Fibroblast of lung (primary cell): ENCODE measurements around the gene CCNI. TPM values are rescaled to one million over a fixed set of nuclear protein-coding genes. Genes with fewer than 3 reads are reported as not detected.
"Not testable (repeated sequence)": the region's sequence is repeated elsewhere in the genome, so short reads cannot be mapped to it uniquely, and the experiment has no call there.

ENCODE experiments used
- DNase-seq, 2 donors: peaks; one replicate each; pipeline versions ENCODE4 v3.0.0 to v3.0.0-alpha.2; 2010; ENCODE audit warnings: low read depth in 2 of 2
- H2AFZ ChIP-seq: 2 replicates; pipeline ENCODE4 v1.5.1; 2012; ENCODE audit warnings: low read length, control low read depth, inconsistent platforms
- H3K27ac ChIP-seq: 2 replicates; pipeline ENCODE4 v1.5.1; 2011; ENCODE audit warnings: low read length, control low read depth; ENCODE audit not compliant: insufficient read depth
- H3K27me3 ChIP-seq: 2 replicates; pipeline ENCODE4 v1.5.1; 2011; ENCODE audit warnings: mild to moderate bottlenecking, low read length; ENCODE audit not compliant: control insufficient read depth, insufficient read depth
- H3K36me3 ChIP-seq: 2 replicates; pipeline ENCODE4 v1.5.1; 2011; ENCODE audit warnings: low read length; ENCODE audit not compliant: control insufficient read depth, insufficient read depth
- H3K4me1 ChIP-seq: 2 replicates; pipeline ENCODE4 v1.5.1; 2011; ENCODE audit warnings: low read length; ENCODE audit not compliant: control insufficient read depth, insufficient read depth; ENCODE audit errors: extremely low read depth
- H3K4me2 ChIP-seq: 2 replicates; pipeline ENCODE4 v1.5.1; 2011; ENCODE audit warnings: low read length, control low read depth; ENCODE audit not compliant: insufficient read depth; ENCODE audit errors: extremely low read depth
- H3K4me3 ChIP-seq, 4 experiments: fragments of 200-600 bp in 1 of 4; sonication (generic) in 1 of 4; replicated peaks in 1 of 4; 2 replicates each; pipeline ENCODE4 v1.5.1; 2011 to 2016; ENCODE audit warnings: low read length in 4 of 4, low read depth in 3 of 4, mild to moderate bottlenecking in 3 of 4, control low read depth in 2 of 4, inconsistent platforms in 1 of 4, mixed read lengths in 1 of 4; ENCODE audit not compliant: insufficient read depth in 1 of 4; ENCODE audit errors: control extremely low read depth in 1 of 4
- H3K79me2 ChIP-seq: 2 replicates; pipeline ENCODE4 v1.5.1; 2012; ENCODE audit warnings: mild to moderate bottlenecking, low read length, inconsistent platforms; ENCODE audit not compliant: control insufficient read depth, insufficient read depth
- H3K9ac ChIP-seq: 2 replicates; pipeline ENCODE4 v1.5.1; 2011; ENCODE audit warnings: mild to moderate bottlenecking, low read length, control low read depth; ENCODE audit not compliant: insufficient read depth
- H3K9me3 ChIP-seq: 2 replicates; pipeline ENCODE4 v1.5.1; 2012; ENCODE audit warnings: low read depth, low read length; ENCODE audit not compliant: control insufficient read depth, insufficient read depth
- H4K20me1 ChIP-seq: 2 replicates; pipeline ENCODE4 v1.5.1; 2011; ENCODE audit warnings: low read length; ENCODE audit not compliant: control insufficient read depth, insufficient read depth; ENCODE audit errors: extremely low read depth
- CTCF ChIP-seq, 2 donors: IDR thresholded peaks in 1 of 2; conservative IDR thresholded peaks in 1 of 2; 1 replicate in 1 of 2; 2 replicates in 1 of 2; pipeline ENCODE4 v1.5.1; 2011 to 2012; ENCODE audit warnings: low read length in 2 of 2, control low read depth in 1 of 2, inconsistent platforms in 1 of 2, low read depth in 1 of 2, mild to moderate bottlenecking in 1 of 2
- EZH2 ChIP-seq: IDR thresholded peaks from 2 replicates; pipeline ENCODE4 v1.5.1; 2012; ENCODE audit warnings: low read length, control low read depth, mild to moderate bottlenecking; ENCODE audit errors: missing control alignments
- polyA plus RNA-seq, 2 donors: library from polyadenylated mRNA; depleted of rRNA in 1 of 2; stranded (reverse) in 1 of 2; unstranded in 1 of 2; fragments of >200 nt; gene quantifications; 2 replicates each; pipeline ENCODE4 v1.2.1, GENCODE V29; 2011 to 2012; ENCODE audit warnings: missing spikeins in 1 of 2
- total RNA-seq: library from RNA; depleted of rRNA; stranded (reverse); fragments of >200 nt; gene quantifications from 2 replicates; pipeline ENCODE4 v1.2.1, GENCODE V29; 2014

The CCNI gene
- total and polyA plus RNA-seq, 2 donors (not counting 1 experiment from before 2014, with no cell fraction given), result 151 to 216 TPM

GRCh38 chr4:77073106-77073809 lies 2.5 kb downstream of the CCNI start:
- Histone ChIP-seq H3K27me3 (no peaks in the 10 kb centered on the region), H3K27ac (no peak overlapping the region), H3K79me2 (peaks cover 68% of the 10 kb centered on the region), H3K36me3 (no peaks in the 10 kb centered on the region), H3K4me3 (peak overlapping the region; percentile 71 to 94 (median 88)), H3K4me1 (peaks cover 6% of the 10 kb centered on the region), H3K4me2 (peak overlapping the region; percentile 94), H3K9me3 (no peaks in the 10 kb centered on the region), H4K20me1 (peaks cover 13% of the 10 kb centered on the region), H2AFZ (no peak overlapping the region), H3K9ac (no peak overlapping the region)
- DNase-seq, result peak; percentile 35 to 61
- TF ChIP-seq EZH2, result no peak
- no peak for TF ChIP-seq CTCF (conservative IDR thresholded peaks at IDR 0.05 in 1 of 2, IDR thresholded peaks at IDR 0.05 in 1 of 2; ENCODE audit: low read depth in 1 of 2, low read length in 2 of 2)

DNA sequence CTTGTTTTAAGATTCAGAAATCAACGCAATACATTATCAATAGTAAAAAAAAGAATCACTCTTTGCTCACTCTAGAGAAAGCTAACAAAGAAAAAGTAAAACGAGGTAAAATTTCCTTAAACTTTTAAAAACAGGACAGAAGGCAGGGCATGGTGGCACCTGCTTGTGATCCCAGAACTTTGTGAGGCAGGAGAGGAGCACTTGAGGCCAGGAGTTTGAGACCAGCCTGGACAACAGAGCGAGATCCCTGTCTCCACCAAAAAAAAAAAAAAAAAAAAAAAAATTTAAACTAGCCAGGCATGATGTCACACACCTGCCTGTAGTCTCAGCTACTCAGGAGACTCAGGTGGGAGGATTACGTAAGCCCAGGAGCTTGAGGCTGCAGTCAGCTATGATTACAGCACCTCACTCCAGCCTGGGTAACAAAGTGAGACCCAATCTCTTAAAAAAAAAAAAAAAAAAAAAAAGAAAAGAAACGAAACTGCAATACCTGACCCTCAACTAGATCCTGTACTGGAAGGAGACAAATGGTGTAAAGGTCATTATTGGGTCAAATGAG lies 3.5 kb downstream of the CCNI start:
- Histone ChIP-seq H3K4me2 (peak overlapping the region; percentile 94), H3K9me3 (no peaks in the 10 kb centered on the region), H4K20me1 (peaks cover 13% of the 10 kb centered on the region), H3K27ac (no peak overlapping the region), H3K9ac (no peak overlapping the region), H2AFZ (no peak overlapping the region), H3K4me3 (peak overlapping the region; percentile 71 to 94 (median 88)), H3K79me2 (peaks cover 78% of the 10 kb centered on the region), H3K4me1 (peaks cover 6% of the 10 kb centered on the region), H3K36me3 (peaks cover 1% of the 10 kb centered on the region), H3K27me3 (no peaks in the 10 kb centered on the region)
- TF ChIP-seq EZH2, result no peak
- TF ChIP-seq CTCF (conservative IDR thresholded peaks at IDR 0.05 in 1 of 2, IDR thresholded peaks at IDR 0.05 in 1 of 2; ENCODE audit: low read depth in 1 of 2, low read length in 2 of 2), result no peak
- DNase-seq, result no peak

DNA sequence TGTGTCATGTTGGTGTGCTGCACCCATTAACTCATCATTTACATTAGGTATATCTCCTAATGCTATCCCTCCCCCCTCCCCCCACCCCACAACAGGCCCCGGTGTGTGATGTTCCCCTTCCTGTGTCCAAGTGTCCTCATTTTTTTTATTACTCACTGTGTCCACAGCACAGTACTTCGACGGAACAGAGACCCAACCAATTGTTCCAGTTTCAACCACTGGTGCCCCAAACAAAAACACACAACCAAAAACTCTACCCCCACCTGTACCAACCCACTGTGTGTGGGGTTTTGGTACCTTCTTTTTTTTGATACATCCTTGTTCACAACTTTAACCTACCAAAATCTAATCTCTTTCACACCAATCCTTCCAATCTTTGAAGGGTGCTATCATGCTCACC lies 6.3 kb downstream of the CCNI start:
- not testable (repeated sequence) for DNase-seq, H3K4me1 ChIP-seq, H3K9ac ChIP-seq, H3K4me3 ChIP-seq, H3K27ac ChIP-seq, H3K9me3 ChIP-seq, H3K27me3 ChIP-seq, H3K4me2 ChIP-seq, H2AFZ ChIP-seq, H3K36me3 ChIP-seq
- Histone ChIP-seq H3K79me2 (peaks cover 83% of the 10 kb centered on the region), H4K20me1 (peaks cover 13% of the 10 kb centered on the region)
